GOT3 (cell line): ENCODE measurements around the gene CYB5A.

Experiments used
- DNase-seq: peaks from one replicate; lab custom pipeline; 2025; ENCODE audit warnings: mixed read lengths; lab: John Stamatoyannopoulos, UW

CYB5A gene

DNA sequence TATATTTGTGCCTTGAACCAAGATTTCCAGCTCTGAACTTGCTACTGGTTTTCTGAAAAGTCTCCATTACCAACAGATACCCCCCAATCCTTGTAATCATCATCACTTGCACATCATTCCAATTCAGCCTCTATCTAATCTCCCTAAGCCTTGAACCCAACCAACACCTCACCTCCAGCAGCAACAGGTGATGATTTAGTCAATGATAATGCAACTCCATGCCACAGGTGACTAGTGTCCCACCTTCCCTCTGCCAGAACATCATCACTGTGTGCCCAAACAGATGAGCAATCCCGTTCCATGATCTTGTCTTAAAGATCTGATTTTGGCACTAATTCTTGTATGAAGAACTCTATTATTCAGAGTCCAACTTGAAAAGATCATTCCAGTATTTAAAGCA, 75.9 kb downstream of the CYB5A start:
- no peak for DNase-seq

DNA sequence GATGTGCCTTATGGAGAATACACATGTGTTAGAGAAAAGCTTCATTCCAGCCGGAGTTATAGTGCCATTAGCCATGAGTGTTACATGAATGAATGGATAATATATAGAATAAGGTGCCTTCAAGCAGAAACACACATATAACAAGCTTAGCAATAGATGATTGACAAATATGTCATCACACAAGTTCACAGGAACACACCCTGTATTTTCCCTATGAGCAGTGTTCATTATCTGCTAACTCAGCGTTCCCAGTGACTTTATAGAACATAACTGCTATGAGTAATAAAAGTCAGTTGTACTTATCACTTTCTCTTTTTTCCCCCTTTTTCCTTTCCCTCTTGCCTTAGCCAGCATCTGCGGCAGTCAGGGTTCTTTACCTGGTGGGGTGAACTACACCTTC, 78.3 kb downstream of the CYB5A start:
- DNase-seq, result no peak

DNA sequence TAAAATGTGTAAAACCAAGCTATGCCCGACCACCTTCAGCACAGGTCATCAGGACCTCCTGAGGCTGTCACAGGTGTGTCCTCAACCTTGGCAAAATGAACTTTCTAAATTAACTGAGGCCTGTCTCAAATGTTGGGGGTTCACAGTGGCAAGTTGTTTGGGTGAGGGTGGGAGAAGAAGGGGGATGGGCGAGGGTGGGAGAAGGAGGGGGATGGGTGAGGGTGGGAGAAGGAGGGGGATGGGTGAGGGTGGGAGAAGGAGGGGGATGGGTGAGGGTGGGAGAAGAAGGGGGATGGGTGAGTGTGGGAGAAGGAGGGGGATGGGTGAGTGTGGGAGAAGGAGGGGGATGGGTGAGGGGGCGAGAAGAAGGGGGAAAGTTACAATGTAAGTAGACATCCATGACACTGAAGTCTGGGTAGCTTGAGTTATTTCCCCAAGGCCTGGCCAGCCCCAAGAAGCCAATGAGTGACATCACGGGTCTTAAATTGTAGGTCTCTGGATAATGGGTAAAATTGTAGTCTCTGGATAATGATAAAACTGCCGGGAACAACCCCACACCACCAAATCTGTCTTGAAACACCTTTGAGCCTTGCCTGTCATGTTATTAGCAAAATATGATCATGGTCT, 87.1 kb downstream of the CYB5A start:
- no peak for DNase-seq

DNA sequence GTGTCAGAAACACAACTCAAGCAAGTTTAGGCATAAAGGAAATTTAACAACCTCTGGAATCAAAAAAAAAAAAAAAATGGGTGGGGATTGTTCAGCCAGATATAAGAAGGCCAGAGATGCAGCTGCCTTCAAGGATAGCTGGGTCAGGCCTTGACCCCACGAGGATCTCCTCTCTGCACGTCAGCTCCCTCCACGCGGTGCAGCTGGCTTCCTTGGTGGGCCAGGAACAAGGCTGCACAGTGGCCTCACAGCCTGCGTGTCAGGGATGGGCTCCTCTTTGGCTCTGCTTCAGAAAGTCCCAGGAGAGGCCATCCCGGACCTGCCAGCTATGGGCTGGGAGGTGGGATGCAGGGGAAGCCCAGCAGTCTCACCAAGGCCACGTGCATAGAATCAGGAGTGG, 88.0 kb downstream of the CYB5A start:
- DNase-seq, result no peak
